C4-2B (cell line): Measurements from ENCODE around the gene FIG4.

ENCODE experiments used
- ZFX ChIP-seq: fragments of 450-650 bp; IDR thresholded peaks from 2 replicates; pipeline ENCODE4 v1.6.1; 2017
- TF ChIP-seq, protein P1 (sequence below): fragments of 450-650 bp; conservative IDR thresholded peaks from 2 replicates; pipeline ENCODE4 v1.5.1; 2017; ENCODE audit warnings: mild to moderate bottlenecking

DNA sequence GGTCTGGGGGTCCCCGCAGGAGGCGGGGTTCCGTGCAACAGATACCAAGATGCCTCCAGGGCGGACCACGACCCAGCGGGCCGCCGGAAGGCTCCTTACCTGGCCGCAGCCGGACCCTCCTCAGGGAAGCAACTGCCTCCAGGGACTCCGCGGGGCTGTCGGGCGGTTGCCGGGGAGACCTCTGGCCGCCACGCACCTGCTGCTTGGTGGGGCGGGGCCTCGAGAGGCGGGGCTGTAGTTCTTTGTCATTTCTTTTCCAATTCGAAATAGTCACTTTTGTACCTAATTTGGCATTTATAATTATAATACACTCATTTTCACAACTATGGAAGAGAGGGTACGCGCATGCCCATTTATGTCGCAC, 741 bp upstream of the FIG4 start:
- TF ChIP-seq, protein P1, sequence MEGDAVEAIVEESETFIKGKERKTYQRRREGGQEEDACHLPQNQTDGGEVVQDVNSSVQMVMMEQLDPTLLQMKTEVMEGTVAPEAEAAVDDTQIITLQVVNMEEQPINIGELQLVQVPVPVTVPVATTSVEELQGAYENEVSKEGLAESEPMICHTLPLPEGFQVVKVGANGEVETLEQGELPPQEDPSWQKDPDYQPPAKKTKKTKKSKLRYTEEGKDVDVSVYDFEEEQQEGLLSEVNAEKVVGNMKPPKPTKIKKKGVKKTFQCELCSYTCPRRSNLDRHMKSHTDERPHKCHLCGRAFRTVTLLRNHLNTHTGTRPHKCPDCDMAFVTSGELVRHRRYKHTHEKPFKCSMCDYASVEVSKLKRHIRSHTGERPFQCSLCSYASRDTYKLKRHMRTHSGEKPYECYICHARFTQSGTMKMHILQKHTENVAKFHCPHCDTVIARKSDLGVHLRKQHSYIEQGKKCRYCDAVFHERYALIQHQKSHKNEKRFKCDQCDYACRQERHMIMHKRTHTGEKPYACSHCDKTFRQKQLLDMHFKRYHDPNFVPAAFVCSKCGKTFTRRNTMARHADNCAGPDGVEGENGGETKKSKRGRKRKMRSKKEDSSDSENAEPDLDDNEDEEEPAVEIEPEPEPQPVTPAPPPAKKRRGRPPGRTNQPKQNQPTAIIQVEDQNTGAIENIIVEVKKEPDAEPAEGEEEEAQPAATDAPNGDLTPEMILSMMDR: no peak
- no peak for TF ChIP-seq ZFX
